GM12892 (cell line): ENCODE results near the gene RET.

Experiments
- POLR2A ChIP-seq: IDR thresholded peaks from 2 replicates; pipeline ENCODE4 v1.6.1; 2011; ENCODE audit warnings: low read depth, low read length, control low read depth
- POLR2AphosphoS5 ChIP-seq: IDR thresholded peaks from 2 replicates; pipeline ENCODE4 v1.6.1; 2011; ENCODE audit warnings: low read depth, low read length, control low read depth
- TAF1 ChIP-seq: IDR thresholded peaks from 2 replicates; pipeline ENCODE4 v1.6.1; 2011; ENCODE audit warnings: low read depth, mild to moderate bottlenecking, control low read depth, low read length, borderline replicate concordance

- TF ChIP-seq POLR2AphosphoS5: no peak
- no peak for TF ChIP-seq TAF1
- no peak for TF ChIP-seq POLR2A
Observed at GRCh38 chr10:43126759-43127424, 50.0 kb downstream of the RET start.
